Neuronal stem cell (in vitro differentiated cells): ENCODE data around the gene LCE1E. TPM values are rescaled to one million over a fixed set of nuclear protein-coding genes. Genes with fewer than 3 reads are reported as not detected.

Experiments
- DNase-seq: peaks from one replicate; pipeline ENCODE4 v3.0.0-alpha.2; 2013; ENCODE audit warnings: low spot score
- H2AFZ ChIP-seq: one replicate; pipeline ENCODE4 v1.6.1; 2013; ENCODE audit warnings: mild to moderate bottlenecking, low read length, inconsistent platforms
- H2AK5ac ChIP-seq: 2 replicates; pipeline ENCODE4 v1.6.1; 2013; ENCODE audit warnings: low read depth, mild to moderate bottlenecking, inconsistent platforms, low read length, moderate library complexity, mixed read lengths
- H2BK120ac ChIP-seq: 2 replicates; pipeline ENCODE4 v1.6.1; 2013; ENCODE audit warnings: low read depth, mild to moderate bottlenecking, inconsistent platforms, low read length, moderate library complexity, mixed read lengths
- H2BK12ac ChIP-seq: one replicate; pipeline ENCODE4 v1.6.1; 2013; ENCODE audit warnings: low read length, inconsistent platforms
- H2BK15ac ChIP-seq: 2 replicates; pipeline ENCODE4 v1.6.1; 2013; ENCODE audit warnings: mild to moderate bottlenecking, low read length, inconsistent platforms, mixed read lengths
- H2BK5ac ChIP-seq: one replicate; pipeline ENCODE4 v1.6.1; 2013; ENCODE audit warnings: inconsistent platforms, mild to moderate bottlenecking, low read length, moderate library complexity
- H3K14ac ChIP-seq: one replicate; pipeline ENCODE4 v1.6.1; 2013; ENCODE audit warnings: low read length, inconsistent platforms
- H3K18ac ChIP-seq: 2 replicates; pipeline ENCODE4 v1.6.1; 2013; ENCODE audit warnings: low read length, inconsistent platforms
- H3K23ac ChIP-seq: 2 replicates; pipeline ENCODE4 v1.6.1; 2013; ENCODE audit warnings: low read depth, mild to moderate bottlenecking, mixed read lengths, low read length, inconsistent platforms; ENCODE audit not compliant: poor library complexity
- H3K27ac ChIP-seq: replicated peaks from 3 replicates; pipeline ENCODE4 v1.5.1; 2013; ENCODE audit warnings: low read length, inconsistent platforms
- H3K27me3 ChIP-seq, 3 experiments: 2 replicates each; pipeline ENCODE4 v1.6.1; 2013; ENCODE audit warnings: low read length in 3 of 3, mild to moderate bottlenecking in 2 of 3, inconsistent platforms in 1 of 3, low read depth in 1 of 3, mixed read lengths in 1 of 3, moderate library complexity in 1 of 3; ENCODE audit not compliant: control insufficient read depth in 3 of 3, insufficient read depth in 3 of 3
- H3K36me3 ChIP-seq, 2 donors: replicated peaks in 1 of 2; 2 replicates each; pipeline ENCODE4 v1.6.1; 2013; ENCODE audit warnings: low read length in 2 of 2; ENCODE audit not compliant: control insufficient read depth in 2 of 2, insufficient read depth in 2 of 2
- H3K4ac ChIP-seq: 2 replicates; pipeline ENCODE4 v1.6.1; 2013; ENCODE audit warnings: inconsistent platforms, mild to moderate bottlenecking, low read length, moderate library complexity
- H3K4me1 ChIP-seq, 2 donors: 1 replicate in 1 of 2; 2 replicates in 1 of 2; pipeline ENCODE4 v1.6.1; 2013; ENCODE audit warnings: low read length in 2 of 2, low read depth in 1 of 2; ENCODE audit not compliant: control insufficient read depth in 2 of 2, insufficient read depth in 1 of 2
- H3K4me2 ChIP-seq: one replicate; pipeline ENCODE4 v1.6.1; 2013; ENCODE audit warnings: mild to moderate bottlenecking, low read length, inconsistent platforms; ENCODE audit not compliant: insufficient read depth, poor library complexity, severe bottlenecking
- H3K4me3 ChIP-seq, 2 donors: 2 replicates each; pipeline ENCODE4 v1.5.1; 2013; ENCODE audit warnings: low read length in 2 of 2, mild to moderate bottlenecking in 2 of 2, inconsistent platforms in 1 of 2, moderate library complexity in 1 of 2
- H3K79me1 ChIP-seq: one replicate; pipeline ENCODE4 v1.6.1; 2013; ENCODE audit warnings: low read depth, mild to moderate bottlenecking, inconsistent platforms, low read length, moderate library complexity
- H3K9ac ChIP-seq: one replicate; pipeline ENCODE4 v1.6.1; 2013; ENCODE audit warnings: mild to moderate bottlenecking, low read depth, low read length, inconsistent platforms; ENCODE audit not compliant: poor library complexity
- H3K9me3 ChIP-seq, 2 donors: replicated peaks in 1 of 2; 2 replicates each; pipeline versions ENCODE3 to v1.6.1; 2013; ENCODE audit warnings: low read length in 2 of 2, mild to moderate bottlenecking in 2 of 2, inconsistent platforms in 1 of 2, low read depth in 1 of 2, mixed read lengths in 1 of 2, moderate library complexity in 1 of 2; ENCODE audit not compliant: control insufficient read depth in 2 of 2, insufficient read depth in 1 of 2
- H4K8ac ChIP-seq: one replicate; pipeline ENCODE4 v1.6.1; 2013; ENCODE audit warnings: low read depth, mild to moderate bottlenecking, inconsistent platforms, low read length, moderate library complexity
- H4K91ac ChIP-seq: one replicate; pipeline ENCODE4 v1.6.1; 2013; ENCODE audit warnings: low read length, low read depth, mild to moderate bottlenecking, inconsistent platforms; ENCODE audit not compliant: poor library complexity
- WGBS, 2 donors: extraction: QIAGEN DNeasy Blood & Tissue Kit; methylation state at CpG; one replicate each; pipeline ENCODE4 v1.1.7; 2013; ENCODE audit warnings: missing lambda C conversion rate in 2 of 2, mixed read lengths in 1 of 2; ENCODE audit not compliant: insufficient read length in 2 of 2, insufficient replicate concordance in 1 of 2; ENCODE audit errors: extremely low coverage in 2 of 2; 5-methylcytosine and 5-hydroxymethylcytosine counted together
- polyA plus RNA-seq, 2 experiments: library from polyadenylated mRNA; stranded (reverse); fragments of 200-250 nt; gene quantifications; one replicate each; pipeline ENCODE4 v1.2.3, GENCODE V29; 2013

The LCE1E gene, protein sequence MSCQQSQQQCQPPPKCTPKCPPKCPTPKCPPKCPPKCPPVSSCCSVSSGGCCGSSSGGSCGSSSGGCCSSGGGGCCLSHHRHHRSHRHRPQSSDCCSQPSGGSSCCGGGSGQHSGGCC
- not detected for polyA plus RNA-seq (2013, experiment 1 of 2)
- not detected for polyA plus RNA-seq (2013, experiment 2 of 2)

DNA sequence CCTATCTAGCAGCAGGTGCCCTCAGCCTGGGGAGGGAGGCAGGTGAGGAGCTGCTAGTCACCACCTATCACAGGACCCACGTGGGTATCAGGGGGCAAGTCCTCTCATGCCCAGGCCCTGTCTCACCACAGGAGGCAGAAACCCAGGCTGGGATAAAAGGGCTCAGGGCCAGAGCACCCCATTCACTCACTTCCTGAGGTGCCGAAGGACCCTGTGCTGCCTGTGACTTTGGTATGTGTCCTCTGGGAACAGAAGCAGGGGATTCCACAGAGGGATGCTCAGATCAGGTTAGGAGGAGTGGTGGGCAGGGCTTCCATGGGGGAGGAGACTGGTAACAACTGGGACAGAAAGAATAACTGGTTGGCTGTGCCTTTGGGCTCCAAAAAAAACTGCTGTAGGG, at the start of gene LCE1E:
Gene LCE1E (plus strand): TSS at position 181 of the 400 bp plus-strand sequence. CDS start 1,043 bp downstream, outside the sequence.
- no peak within 1 kb of the TSS for H2BK15ac ChIP-seq
- peak within 1 kb of the TSS; percentile 22 for H2AFZ ChIP-seq
- no peak for DNase-seq
- H3K18ac ChIP-seq = no peak within 1 kb of the TSS
- no peak within 1 kb of the TSS for H3K4ac ChIP-seq
- no peak within 1 kb of the TSS for H3K4me2 ChIP-seq
- no peak within 1 kb of the TSS for H3K4me3 ChIP-seq
- no peak within 1 kb of the TSS for H3K27ac ChIP-seq
- H4K8ac ChIP-seq = no peak within 1 kb of the TSS
- H3K79me1 ChIP-seq = no peaks in the 10 kb centered on the region
- H2BK5ac ChIP-seq = no peak within 1 kb of the TSS
- H3K9me3 ChIP-seq = peaks cover 0 to 17% of the 10 kb centered on the region in 2 donors
- H3K14ac ChIP-seq = no peak within 1 kb of the TSS
- H3K36me3 ChIP-seq = no peaks in the 10 kb centered on the region
- no CpG with 5 or more reads among the region's 2 CpGs for WGBS, 2 donors
- no peak within 1 kb of the TSS for H2AK5ac ChIP-seq
- no peak within 1 kb of the TSS for H3K9ac ChIP-seq
- no peak within 1 kb of the TSS for H4K91ac ChIP-seq
- no peak within 1 kb of the TSS for H3K23ac ChIP-seq
- no peaks in the 10 kb centered on the region for H3K4me1 ChIP-seq
- peaks cover 0 to 6% (median 0%) of the 10 kb centered on the region in 3 experiments for H3K27me3 ChIP-seq
- H2BK12ac ChIP-seq = no peak within 1 kb of the TSS
- no peak within 1 kb of the TSS for H2BK120ac ChIP-seq

DNA sequence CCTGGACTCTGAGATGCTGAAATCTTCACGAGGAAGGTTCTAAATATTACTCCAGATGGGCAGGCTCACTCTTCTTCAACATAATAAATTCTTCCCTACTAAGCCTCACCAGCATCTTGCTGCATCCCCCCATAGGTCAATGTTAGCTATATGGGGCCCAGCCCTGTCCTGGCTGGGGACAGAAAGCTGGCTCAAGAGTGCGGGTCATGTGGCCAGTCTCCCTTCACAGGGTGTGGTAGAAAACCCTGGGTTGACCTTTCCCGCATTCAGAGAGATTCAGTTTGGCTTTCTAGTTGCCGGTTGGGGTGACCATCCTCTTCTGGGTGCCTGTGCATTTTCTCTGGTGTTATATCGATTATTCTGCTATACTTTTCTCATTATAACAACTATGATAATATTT, 48.1 kb upstream of the LCE1E start:
- DNase-seq = no peak
- Histone ChIP-seq H3K9ac (no peak overlapping the region), H3K4me2 (no peak overlapping the region), H3K4me1 (no peaks in the 10 kb centered on the region), H4K91ac (no peak overlapping the region), H3K23ac (no peak overlapping the region), H3K79me1 (no peaks in the 10 kb centered on the region), H3K4me3 (no peak overlapping the region), H3K36me3 (no peaks in the 10 kb centered on the region), H4K8ac (no peak overlapping the region), H2BK15ac (no peak overlapping the region), H3K9me3 (peaks cover 0 to 16% of the 10 kb centered on the region in 2 donors), H2AFZ (no peak overlapping the region), H3K14ac (no peak overlapping the region), H3K27ac (no peak overlapping the region), H2BK120ac (no peak overlapping the region), H3K27me3 (no peaks in the 10 kb centered on the region), H3K4ac (no peak overlapping the region), H2AK5ac (no peak overlapping the region), H3K18ac (no peak overlapping the region), H2BK5ac (no peak overlapping the region), H2BK12ac (no peak overlapping the region)
- WGBS, 2 donors = no CpG with 5 or more reads among the region's 5 CpGs

DNA sequence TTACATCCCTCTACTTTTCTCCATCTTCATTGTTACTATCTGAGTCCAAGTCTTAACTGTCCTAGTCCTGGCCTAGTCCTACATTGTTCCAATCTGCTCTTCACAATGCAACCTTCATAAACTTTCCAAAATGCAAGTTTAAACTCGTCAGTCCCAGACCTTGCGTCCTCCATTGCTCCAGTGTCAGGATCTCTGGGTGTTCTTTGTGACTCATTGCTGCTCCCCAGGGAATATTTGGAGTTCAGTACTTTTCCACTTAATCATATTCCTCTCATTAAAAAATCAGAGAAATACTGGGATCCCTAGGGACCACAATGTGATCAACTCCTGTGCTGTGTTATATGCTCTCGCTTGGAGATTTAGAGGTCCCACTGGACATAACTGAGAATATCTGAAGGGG, 46.2 kb upstream of the LCE1E start:
- H3K4me2 ChIP-seq = no peak overlapping the region
- no peak overlapping the region for H3K23ac ChIP-seq
- no peak overlapping the region for H2BK15ac ChIP-seq
- no CpG with 5 or more reads among the region's 3 CpGs for WGBS, 2 donors
- H3K9me3 ChIP-seq = peaks cover 0 to 28% of the 10 kb centered on the region in 2 donors
- no peaks in the 10 kb centered on the region for H3K36me3 ChIP-seq
- H3K27me3 ChIP-seq = no peaks in the 10 kb centered on the region
- no peak overlapping the region for H2AFZ ChIP-seq
- no peak overlapping the region for H3K18ac ChIP-seq
- H3K79me1 ChIP-seq = no peaks in the 10 kb centered on the region
- no peaks in the 10 kb centered on the region for H3K4me1 ChIP-seq
- no peak overlapping the region for H2BK120ac ChIP-seq
- no peak overlapping the region for H3K14ac ChIP-seq
- no peak overlapping the region for H2BK5ac ChIP-seq
- H3K9ac ChIP-seq = no peak overlapping the region
- no peak overlapping the region for H4K8ac ChIP-seq
- DNase-seq = no peak
- no peak overlapping the region for H3K4ac ChIP-seq
- H2BK12ac ChIP-seq = no peak overlapping the region
- no peak overlapping the region for H3K4me3 ChIP-seq
- H4K91ac ChIP-seq = no peak overlapping the region
- no peak overlapping the region for H2AK5ac ChIP-seq
- H3K27ac ChIP-seq = no peak overlapping the region

DNA sequence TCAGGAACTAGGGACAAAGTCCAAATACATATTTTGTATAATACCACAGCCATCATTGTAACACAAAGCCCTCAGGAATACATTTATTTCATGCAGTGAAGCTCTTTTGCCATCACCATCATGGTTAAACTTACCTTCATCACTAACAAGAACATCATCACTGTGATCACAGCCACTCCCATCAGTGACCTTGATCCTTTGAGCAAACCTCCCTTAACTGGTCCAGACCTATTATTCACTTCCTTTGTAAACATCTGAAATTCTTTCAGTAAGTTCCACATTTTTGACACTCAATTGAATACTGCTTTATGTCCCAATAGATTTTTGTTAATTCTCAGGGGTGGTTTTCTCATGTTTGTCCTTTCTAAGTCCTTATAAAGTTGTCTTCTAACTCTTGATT, 44.4 kb upstream of the LCE1E start:
- Histone ChIP-seq H3K4me1 (no peaks in the 10 kb centered on the region), H3K36me3 (no peaks in the 10 kb centered on the region), H2AK5ac (no peak overlapping the region), H2BK5ac (no peak overlapping the region), H4K8ac (no peak overlapping the region), H3K18ac (no peak overlapping the region), H2BK12ac (no peak overlapping the region), H3K14ac (no peak overlapping the region), H3K9ac (no peak overlapping the region), H3K4me3 (no peak overlapping the region), H3K4ac (no peak overlapping the region), H2BK15ac (no peak overlapping the region), H3K79me1 (no peaks in the 10 kb centered on the region), H3K27ac (no peak overlapping the region), H3K9me3 (peaks cover 0 to 32% of the 10 kb centered on the region in 2 donors), H3K27me3 (no peaks in the 10 kb centered on the region), H2AFZ (no peak overlapping the region), H3K23ac (no peak overlapping the region), H3K4me2 (no peak overlapping the region), H4K91ac (no peak overlapping the region), H2BK120ac (no peak overlapping the region)
- no peak for DNase-seq
